Bone marrow (tissue), 2 donors: ENCODE data around the gene PPFIA4.

Experiments
- DNase-seq, 2 donors: peaks; one replicate each; lab custom pipeline; 2025; lab: John Stamatoyannopoulos, UW

The PPFIA4 gene

GRCh38 chr1:203082571-203083462 lies 56.5 kb downstream of the PPFIA4 start:
- DNase-seq = no peak

GRCh38 chr1:203083463-203083921 lies 57.2 kb downstream of the PPFIA4 start:
- no peak for DNase-seq

- DNase-seq = no peak
These were observed 58.6 kb downstream of the PPFIA4 start for GRCh38 chr1:203084588-203085527.

- DNase-seq = no peak
These were observed 59.5 kb downstream of the PPFIA4 start, which contains the start of gene MYOG for GRCh38 chr1:203085528-203086406. Gene MYOG, minus strand, starts transcription at chr1:203086012. Its CDS starts 51 bp downstream, at chr1:203085961.

GRCh38 chr1:203086992-203087763 lies 60.9 kb downstream of the PPFIA4 start:
- no peak for DNase-seq

- no peak for DNase-seq
These were observed 62.1 kb downstream of the PPFIA4 start for GRCh38 chr1:203088441-203088840.

GRCh38 chr1:203089001-203089650 lies 62.8 kb downstream of the PPFIA4 start:
- no peak for DNase-seq

GRCh38 chr1:203089651-203090045 lies 63.4 kb downstream of the PPFIA4 start:
- no peak for DNase-seq

- DNase-seq = no peak
These were observed 64.3 kb downstream of the PPFIA4 start for GRCh38 chr1:203090421-203091198.

- no peak for DNase-seq
These were observed 64.8 kb downstream of the PPFIA4 start for GRCh38 chr1:203091199-203091477.

GRCh38 chr1:203091761-203092330 lies 65.6 kb downstream of the PPFIA4 start:
- no peak for DNase-seq

- DNase-seq = no peak
These were observed 67.6 kb downstream of the PPFIA4 start for GRCh38 chr1:203093754-203094410.

GRCh38 chr1:203095061-203095690 lies 68.9 kb downstream of the PPFIA4 start:
- no peak for DNase-seq

GRCh38 chr1:203096566-203096965 lies 70.3 kb downstream of the PPFIA4 start:
- no peak for DNase-seq

GRCh38 chr1:203097001-203097400 lies 70.7 kb downstream of the PPFIA4 start:
- no peak for DNase-seq

- no peak for DNase-seq
These were observed 72.2 kb downstream of the PPFIA4 start for GRCh38 chr1:203098445-203098844.

GRCh38 chr1:203098914-203099520 lies 72.7 kb downstream of the PPFIA4 start:
- no peak for DNase-seq
